Natural killer cell (primary cell): ENCODE results near the gene LSAMP. TPM values are rescaled to one million over a fixed set of nuclear protein-coding genes. Genes with fewer than 3 reads are reported as not detected.

Source experiments
- ATAC-seq, 3 donors: fragments of 150-1000 bp in 2 of 3; fragments of 200-7000 bp in 1 of 3; cut with Tn5 transposase; 1 replicate in 1 of 3; 2 replicates in 2 of 3; pipeline ENCODE4 v1.10.0; 2021; ENCODE audit warnings: mild to moderate bottlenecking in 2 of 3, moderate library complexity in 2 of 3
- DNase-seq, 2 donors: peaks; one replicate each; pipeline versions ENCODE4 v3.0.0 to v3.0.0-alpha.2; 2013 to 2021; ENCODE audit warnings: mixed read lengths in 1 of 2
- H3K27ac ChIP-seq: one replicate; pipeline ENCODE4 v1.5.1; 2013; ENCODE audit warnings: mild to moderate bottlenecking, low read length
- H3K27me3 ChIP-seq: one replicate; pipeline ENCODE4 v1.6.1; 2013; ENCODE audit warnings: low read length; ENCODE audit not compliant: control insufficient read depth, insufficient read depth
- H3K36me3 ChIP-seq: one replicate; pipeline ENCODE4 v1.6.1; 2013; ENCODE audit warnings: low read length; ENCODE audit not compliant: control insufficient read depth, insufficient read depth
- H3K4me1 ChIP-seq: one replicate; pipeline ENCODE4 v1.6.1; 2013; ENCODE audit warnings: low read length; ENCODE audit not compliant: control insufficient read depth, insufficient read depth
- H3K4me3 ChIP-seq: one replicate; pipeline ENCODE4 v1.5.1; 2013; ENCODE audit warnings: low read length
- H3K9me3 ChIP-seq: one replicate; pipeline ENCODE4 v1.6.1; 2013; ENCODE audit warnings: low read length; ENCODE audit not compliant: control insufficient read depth, insufficient read depth
- H3K27ac Mint-ChIP-seq, 2 donors: one replicate each; pipeline ENCODE4 v1.8.0; 2022; ENCODE audit warnings: mild to moderate bottlenecking in 2 of 2, mixed read lengths in 2 of 2, moderate library complexity in 1 of 2
- H3K27me3 Mint-ChIP-seq, 2 donors: one replicate each; pipeline ENCODE4 v1.8.0; 2022; ENCODE audit warnings: low read depth in 2 of 2, mixed read lengths in 2 of 2
- H3K36me3 Mint-ChIP-seq: one replicate; pipeline ENCODE4 v1.8.0; 2022; ENCODE audit warnings: mixed read lengths
- H3K4me1 Mint-ChIP-seq, 2 donors: one replicate each; pipeline ENCODE4 v1.8.0; 2022; ENCODE audit warnings: mixed read lengths in 2 of 2
- H3K4me3 Mint-ChIP-seq: one replicate; pipeline ENCODE4 v1.8.0; 2022; ENCODE audit warnings: mild to moderate bottlenecking, moderate library complexity, mixed read lengths
- H3K9me3 Mint-ChIP-seq, 2 donors: one replicate each; pipeline ENCODE4 v1.8.0; 2022; ENCODE audit warnings: mixed read lengths in 2 of 2
- CTCF ChIP-seq: fragments of 200-600 bp; IDR thresholded peaks from one replicate; pipeline ENCODE4 v1.8.0; 2022; ENCODE audit warnings: antibody characterized with exemption
- WGBS: methylation state at CpG from one replicate; pipeline ENCODE4 v1.1.7; 2013; ENCODE audit warnings: missing lambda C conversion rate; ENCODE audit not compliant: insufficient coverage; 5-methylcytosine and 5-hydroxymethylcytosine counted together
- intact Hi-C: fragments of 100-400 bp; cut with micrococcal nuclease; formaldehyde crosslinking; loops from one replicate; pipeline ENCODE4 v1.14.2; 2022
- total RNA-seq, 4 donors: library from RNA; stranded (reverse); fragments of 120-200 nt in 1 of 4; gene quantifications; one replicate each; pipeline versions ENCODE4 v1.2.3 to v1.2.4, GENCODE V29; 2013 to 2022

The LSAMP gene
- total RNA-seq, 3 donors from 2014 or later (not counting 1 experiment from before 2014, with no cell fraction given), result not detected

GRCh38 chr3:116281313-116282143 is 163.8 kb downstream of the LSAMP start:
- no peaks in the 10 kb centered on the region for H3K27me3 Mint-ChIP-seq
- Histone ChIP-seq H3K4me1 (no peaks in the 10 kb centered on the region), H3K27ac (no peak overlapping the region), H3K9me3 (no peaks in the 10 kb centered on the region), H3K36me3 (no peaks in the 10 kb centered on the region), H3K27me3 (no peaks in the 10 kb centered on the region), H3K4me3 (no peak overlapping the region)
- no peak overlapping the region for H3K4me3 Mint-ChIP-seq
- H3K27ac Mint-ChIP-seq, result no peak overlapping the region
- no peak for ATAC-seq
- no peak for TF ChIP-seq CTCF
- intact Hi-C loops, result no loop called here
- 76% methylated on average over 3 of the region's 4 CpGs for WGBS
- H3K9me3 Mint-ChIP-seq, result peaks cover 7 to 9% of the 10 kb centered on the region in 2 donors
- H3K36me3 Mint-ChIP-seq, result no peaks in the 10 kb centered on the region
- no peaks in the 10 kb centered on the region for H3K4me1 Mint-ChIP-seq
- no peak for DNase-seq

- Mint-ChIP-seq H3K27me3 (no peaks in the 10 kb centered on the region), H3K36me3 (no peaks in the 10 kb centered on the region), H3K4me3 (no peak overlapping the region), H3K4me1 (no peaks in the 10 kb centered on the region), H3K9me3 (peaks cover 7% of the 10 kb centered on the region in 2 donors), H3K27ac (no peak overlapping the region)
- DNase-seq (no peak), ATAC-seq (no peak)
- Histone ChIP-seq H3K4me3 (no peak overlapping the region), H3K27me3 (no peaks in the 10 kb centered on the region), H3K9me3 (no peaks in the 10 kb centered on the region), H3K4me1 (no peaks in the 10 kb centered on the region), H3K36me3 (no peaks in the 10 kb centered on the region), H3K27ac (no peak overlapping the region)
- 81% methylated on average over 4 of the region's 5 CpGs for WGBS
- TF ChIP-seq CTCF, result no peak
- intact Hi-C loops, result no loop called here
Observed at GRCh38 chr3:116280130-116280740, 165.1 kb downstream of the LSAMP start.

GRCh38 chr3:116276675-116277074 is 168.6 kb downstream of the LSAMP start:
- TF ChIP-seq CTCF, result no peak
- Histone ChIP-seq H3K36me3 (no peaks in the 10 kb centered on the region), H3K27ac (no peak overlapping the region), H3K9me3 (no peaks in the 10 kb centered on the region), H3K27me3 (no peaks in the 10 kb centered on the region), H3K4me1 (no peaks in the 10 kb centered on the region), H3K4me3 (no peak overlapping the region)
- DNase-seq (no peak), ATAC-seq (no peak)
- intact Hi-C loops, result no loop called here
- WGBS, result 53% methylated on average over 3 of the region's 3 CpGs
- Mint-ChIP-seq H3K36me3 (no peaks in the 10 kb centered on the region), H3K4me1 (no peaks in the 10 kb centered on the region), H3K4me3 (no peak overlapping the region), H3K9me3 (peaks cover 11 to 12% of the 10 kb centered on the region in 2 donors), H3K27ac (no peak overlapping the region), H3K27me3 (no peaks in the 10 kb centered on the region)
